Upper lobe of left lung (tissue), 4 donors: ENCODE measurements around the gene MAP1LC3B.

Experiments
- CTCF ChIP-seq, 6 experiments: fragments of 450-650 bp in 4 of 6; fragments of 200-600 bp in 2 of 6; sonication (generic) in 2 of 6; IDR thresholded peaks; one replicate each; pipeline ENCODE4 v1.5.1; 2016 to 2019; ENCODE audit warnings: antibody characterized with exemption in 6 of 6
- EP300 ChIP-seq, 4 donors: sonication (generic); formaldehyde crosslinking; IDR thresholded peaks; one replicate each; pipeline ENCODE4 v1.5.1; 2017; ENCODE audit warnings: antibody characterized with exemption in 4 of 4, control low read depth in 2 of 4
- POLR2A ChIP-seq, 4 donors: fragments of 450-650 bp; IDR thresholded peaks; one replicate each; pipeline ENCODE4 v1.5.1; 2016 to 2017; ENCODE audit warnings: antibody characterized with exemption in 4 of 4, mild to moderate bottlenecking in 2 of 4

GRCh38 chr16:87390641-87391323, 1.4 kb upstream of the MAP1LC3B start:
- no peak for TF ChIP-seq CTCF (IDR thresholded peaks at IDR 0.05)
- TF ChIP-seq POLR2A (IDR thresholded peaks at IDR 0.05), result no peak
- TF ChIP-seq EP300 (IDR thresholded peaks at IDR 0.05), result no peak
